Esophagus muscularis mucosa (tissue), 4 donors: ENCODE data around the gene YTHDC2.
A peak's percentile ranks its signal among the peaks of the same experiment; 100 is the strongest.

Experiments
- EP300 ChIP-seq: sonication (generic); formaldehyde crosslinking; IDR thresholded peaks from one replicate; pipeline ENCODE4 v1.6.1; 2017; ENCODE audit warnings: antibody characterized with exemption
- POLR2A ChIP-seq: fragments of 450-650 bp; IDR thresholded peaks from one replicate; pipeline ENCODE4 v1.6.1; 2017; ENCODE audit warnings: antibody characterized with exemption, moderate library complexity, mild to moderate bottlenecking, low read depth
- POLR2AphosphoS5 ChIP-seq, 2 donors: sonication (generic); formaldehyde crosslinking; IDR thresholded peaks; one replicate each; pipeline ENCODE4 v1.6.1; 2017; ENCODE audit warnings: antibody characterized with exemption in 2 of 2
- TF ChIP-seq, protein P1 (sequence below), 3 experiments: fragments of 200-600 bp in 2 of 3; fragments of 450-650 bp in 1 of 3; sonication (generic) in 2 of 3; IDR thresholded peaks; one replicate each; pipeline ENCODE4 v1.5.1; 2017 to 2019; ENCODE audit warnings: antibody characterized with exemption in 3 of 3, mild to moderate bottlenecking in 2 of 3, moderate library complexity in 1 of 3

DNA sequence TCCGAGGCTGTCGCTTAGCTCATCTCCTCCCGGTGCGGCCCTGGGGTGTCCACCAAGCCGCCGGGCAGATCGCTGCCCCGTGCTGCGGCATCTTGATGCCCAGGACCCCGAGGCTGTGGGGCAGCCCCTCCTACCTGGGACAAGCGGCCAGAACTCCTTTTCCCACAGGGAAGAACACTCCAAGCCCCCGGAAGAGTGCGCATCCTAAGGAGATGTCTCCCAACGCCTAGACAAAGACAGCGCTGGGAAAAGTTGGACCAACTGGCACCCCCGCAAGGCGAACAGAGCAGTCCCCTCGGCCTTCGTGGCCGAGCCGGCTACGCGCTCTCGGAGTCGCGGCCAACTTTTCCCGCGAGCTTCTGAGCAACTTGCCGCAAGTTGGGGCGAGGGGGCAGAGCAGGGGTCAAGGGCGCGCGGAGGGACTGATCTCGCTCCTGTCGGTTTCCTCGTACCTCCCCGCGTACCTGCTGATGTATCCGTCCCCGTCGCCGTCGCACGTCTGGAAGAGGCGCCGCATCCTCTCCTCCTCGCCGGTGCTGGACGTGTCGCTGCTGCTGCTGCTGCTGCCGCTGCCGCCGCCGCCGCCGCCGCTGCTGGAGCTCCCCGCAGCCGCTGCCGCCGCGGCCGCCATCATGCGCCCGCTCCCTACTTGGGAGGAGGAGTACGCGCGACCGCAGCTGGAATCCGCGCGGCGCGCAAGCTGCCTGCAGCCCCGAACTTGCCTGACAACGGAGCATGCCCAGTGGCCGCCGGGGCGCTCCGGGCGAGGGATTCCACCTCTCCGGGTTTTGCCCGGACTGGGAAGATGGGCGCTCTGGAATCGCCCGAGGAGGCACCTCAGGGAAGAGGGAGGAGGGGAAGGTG is 25.5 kb upstream of the YTHDC2 start, which contains the start of gene MCC:
- TF ChIP-seq, protein P1, sequence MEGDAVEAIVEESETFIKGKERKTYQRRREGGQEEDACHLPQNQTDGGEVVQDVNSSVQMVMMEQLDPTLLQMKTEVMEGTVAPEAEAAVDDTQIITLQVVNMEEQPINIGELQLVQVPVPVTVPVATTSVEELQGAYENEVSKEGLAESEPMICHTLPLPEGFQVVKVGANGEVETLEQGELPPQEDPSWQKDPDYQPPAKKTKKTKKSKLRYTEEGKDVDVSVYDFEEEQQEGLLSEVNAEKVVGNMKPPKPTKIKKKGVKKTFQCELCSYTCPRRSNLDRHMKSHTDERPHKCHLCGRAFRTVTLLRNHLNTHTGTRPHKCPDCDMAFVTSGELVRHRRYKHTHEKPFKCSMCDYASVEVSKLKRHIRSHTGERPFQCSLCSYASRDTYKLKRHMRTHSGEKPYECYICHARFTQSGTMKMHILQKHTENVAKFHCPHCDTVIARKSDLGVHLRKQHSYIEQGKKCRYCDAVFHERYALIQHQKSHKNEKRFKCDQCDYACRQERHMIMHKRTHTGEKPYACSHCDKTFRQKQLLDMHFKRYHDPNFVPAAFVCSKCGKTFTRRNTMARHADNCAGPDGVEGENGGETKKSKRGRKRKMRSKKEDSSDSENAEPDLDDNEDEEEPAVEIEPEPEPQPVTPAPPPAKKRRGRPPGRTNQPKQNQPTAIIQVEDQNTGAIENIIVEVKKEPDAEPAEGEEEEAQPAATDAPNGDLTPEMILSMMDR (IDR thresholded peaks at IDR 0.05), result no peak
- no peak for TF ChIP-seq EP300
- no peak for TF ChIP-seq POLR2A
- peak; percentile 28 to 64 for TF ChIP-seq POLR2AphosphoS5 (IDR thresholded peaks at IDR 0.05)
